H1 (cell line): ENCODE measurements around the gene CFAP97.

Experiments used
- BRCA1 ChIP-seq: IDR thresholded peaks from 2 replicates; pipeline ENCODE4 v1.6.1; 2012; ENCODE audit warnings: low read depth, low read length, improper control_type of control experiment
- CBX5 ChIP-seq: fragments of 300-800, 300-1000 bp; sonication (generic); IDR thresholded peaks from 2 replicates; pipeline ENCODE4 v1.7.1; 2016; ENCODE audit warnings: antibody characterized with exemption, low read length, low read depth
- CEBPB ChIP-seq: IDR thresholded peaks from 2 replicates; pipeline ENCODE4 v1.6.1; 2012; ENCODE audit warnings: low read depth, low read length
- GABPA ChIP-seq: IDR thresholded peaks from 2 replicates; pipeline ENCODE4 v1.6.1; 2011; ENCODE audit warnings: mild to moderate bottlenecking, low read length, moderate library complexity, borderline replicate concordance; ENCODE audit not compliant: insufficient read depth
- JUND ChIP-seq: IDR thresholded peaks from 2 replicates; pipeline ENCODE4 v1.6.1; 2011; ENCODE audit warnings: mild to moderate bottlenecking, improper control_type of control experiment, low read length
- PHF8 ChIP-seq: fragments of 200-600 bp; sonication (generic); conservative IDR thresholded peaks from 2 replicates; pipeline ENCODE4 v1.7.1; 2012; ENCODE audit warnings: low read depth, mild to moderate bottlenecking, inconsistent platforms, low read length, moderate library complexity
- POLR2AphosphoS5 ChIP-seq: IDR thresholded peaks from 2 replicates; pipeline ENCODE4 v1.6.1; 2011; ENCODE audit warnings: low read depth, low read length
- RFX5 ChIP-seq: IDR thresholded peaks from 2 replicates; pipeline ENCODE4 v1.6.1; 2011; ENCODE audit warnings: low read depth, low read length, improper control_type of control experiment, borderline replicate concordance
- TF ChIP-seq, protein P1 (sequence below), 3 experiments: IDR thresholded peaks; 1 replicate in 2 of 3; 2 replicates in 1 of 3; pipeline versions ENCODE4 v1.5.1 to v1.6.1; 2011; ENCODE audit warnings: low read length in 3 of 3, mild to moderate bottlenecking in 3 of 3, inconsistent platforms in 2 of 3, low read depth in 1 of 3, moderate library complexity in 1 of 3; ENCODE audit not compliant: insufficient read depth in 1 of 3; ENCODE audit errors: control extremely low read depth in 1 of 3

DNA sequence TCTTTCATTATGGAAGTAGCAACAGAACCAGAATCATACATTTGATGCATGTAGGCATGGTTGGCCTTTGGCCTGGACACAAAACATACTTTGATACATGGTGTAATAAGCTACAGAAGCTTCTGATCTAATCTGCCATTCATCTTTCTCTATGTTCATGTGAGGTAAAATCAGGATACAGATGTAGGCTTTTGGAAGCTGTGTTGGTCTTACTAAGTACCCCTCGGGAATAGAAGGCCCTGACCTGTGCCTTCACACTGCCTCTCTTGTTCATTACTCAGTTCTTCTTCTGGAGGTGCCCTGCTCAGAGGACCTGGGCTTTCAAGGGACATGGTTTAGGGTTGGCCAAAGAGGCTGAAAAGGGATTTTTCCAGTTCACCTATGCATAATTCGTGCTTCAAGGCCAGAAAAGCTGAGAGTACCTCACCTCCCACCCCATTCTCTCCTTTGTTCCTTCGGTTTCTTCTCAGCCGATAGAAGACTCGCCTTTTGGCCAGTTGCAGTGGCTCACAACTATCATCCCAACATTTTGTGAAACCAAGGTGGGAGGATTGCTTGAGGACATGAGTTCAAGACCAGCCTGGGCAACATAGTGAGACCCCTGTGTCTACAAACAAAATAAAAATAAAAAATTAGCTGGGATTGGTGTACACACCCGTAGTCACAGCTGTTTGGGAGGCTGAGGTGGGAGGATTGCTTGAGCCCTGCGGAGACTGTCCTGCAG is 31.5 kb upstream of the CFAP97 start:
- no peak for TF ChIP-seq RFX5
- TF ChIP-seq, protein P1, sequence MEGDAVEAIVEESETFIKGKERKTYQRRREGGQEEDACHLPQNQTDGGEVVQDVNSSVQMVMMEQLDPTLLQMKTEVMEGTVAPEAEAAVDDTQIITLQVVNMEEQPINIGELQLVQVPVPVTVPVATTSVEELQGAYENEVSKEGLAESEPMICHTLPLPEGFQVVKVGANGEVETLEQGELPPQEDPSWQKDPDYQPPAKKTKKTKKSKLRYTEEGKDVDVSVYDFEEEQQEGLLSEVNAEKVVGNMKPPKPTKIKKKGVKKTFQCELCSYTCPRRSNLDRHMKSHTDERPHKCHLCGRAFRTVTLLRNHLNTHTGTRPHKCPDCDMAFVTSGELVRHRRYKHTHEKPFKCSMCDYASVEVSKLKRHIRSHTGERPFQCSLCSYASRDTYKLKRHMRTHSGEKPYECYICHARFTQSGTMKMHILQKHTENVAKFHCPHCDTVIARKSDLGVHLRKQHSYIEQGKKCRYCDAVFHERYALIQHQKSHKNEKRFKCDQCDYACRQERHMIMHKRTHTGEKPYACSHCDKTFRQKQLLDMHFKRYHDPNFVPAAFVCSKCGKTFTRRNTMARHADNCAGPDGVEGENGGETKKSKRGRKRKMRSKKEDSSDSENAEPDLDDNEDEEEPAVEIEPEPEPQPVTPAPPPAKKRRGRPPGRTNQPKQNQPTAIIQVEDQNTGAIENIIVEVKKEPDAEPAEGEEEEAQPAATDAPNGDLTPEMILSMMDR (IDR thresholded peaks at IDR 0.05; ENCODE audit: control extremely low read depth in 1 of 3, insufficient read depth in 1 of 3, low read depth in 1 of 3, low read length in 3 of 3) = no peak
- TF ChIP-seq JUND = no peak
- TF ChIP-seq POLR2AphosphoS5 = no peak
- TF ChIP-seq PHF8 = no peak
- no peak for TF ChIP-seq BRCA1
- no peak for TF ChIP-seq CBX5
- no peak for TF ChIP-seq CEBPB
- no peak for TF ChIP-seq GABPA
